Caki2 (cell line): ENCODE data around the gene TMTC1. TPM values are rescaled to one million over a fixed set of nuclear protein-coding genes. Genes with fewer than 3 reads are reported as not detected.

Experiments used
- DNase-seq: peaks from one replicate; pipeline ENCODE4 v3.0.0-alpha.2; 2015; ENCODE audit warnings: low read depth
- in situ Hi-C: cut with HindIII; loops from 2 replicates; pipeline ENCODE4 v1.10.0; 2016; ENCODE audit warnings: low sequenced_read_pairs, low pct_unique_long_range_greater_than_20kb, mixed read lengths
- total RNA-seq: library from RNA; depleted of rRNA; stranded (reverse); fragments of >200 nt; shearing (Covaris generic); gene quantifications from 2 replicates; pipeline ENCODE4 v1.2.3, GENCODE V29; 2014; ENCODE audit warnings: low replicate concordance

The TMTC1 gene
- total RNA-seq, 1 experiment from 2014 or later: 3.2 TPM

DNA sequence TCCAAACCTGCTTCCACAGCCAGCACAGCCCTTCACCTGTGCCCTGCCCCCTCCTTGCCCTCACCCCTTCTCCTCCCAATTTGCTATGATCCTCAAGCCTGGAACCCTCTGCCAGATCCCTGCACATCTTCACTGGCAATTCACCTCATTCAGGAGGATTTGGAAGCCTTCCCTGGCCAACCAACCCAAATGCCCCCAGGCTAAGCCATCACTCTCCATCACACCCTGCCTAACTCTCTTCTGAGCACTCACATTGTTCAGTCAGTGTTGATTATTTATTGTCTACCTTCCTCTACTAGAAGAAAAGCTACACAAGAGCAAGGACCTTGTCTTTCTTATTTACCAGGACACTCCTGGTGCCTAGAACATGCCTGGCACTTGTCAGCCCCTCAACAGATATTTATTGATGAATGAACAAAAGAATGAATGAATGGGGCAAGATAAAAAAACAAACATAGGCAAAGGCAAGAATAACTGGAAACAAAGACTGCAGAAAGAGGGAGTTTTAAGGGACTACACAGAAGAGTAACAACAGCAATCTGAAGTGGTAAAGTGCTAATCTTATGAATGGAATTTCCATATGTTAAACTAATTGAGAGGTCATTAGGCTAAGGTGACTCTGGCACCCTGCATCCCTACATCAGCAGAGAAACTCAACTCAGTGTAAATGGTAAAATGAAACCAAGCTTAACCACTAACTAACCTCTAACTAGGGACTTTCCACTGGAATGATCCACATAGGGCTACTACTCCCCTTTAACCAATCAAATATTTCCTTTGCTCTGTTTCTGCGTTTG, 33.4 kb downstream of the TMTC1 start:
- in situ Hi-C loops: no loop called here
- peak; percentile 27 for DNase-seq

DNA sequence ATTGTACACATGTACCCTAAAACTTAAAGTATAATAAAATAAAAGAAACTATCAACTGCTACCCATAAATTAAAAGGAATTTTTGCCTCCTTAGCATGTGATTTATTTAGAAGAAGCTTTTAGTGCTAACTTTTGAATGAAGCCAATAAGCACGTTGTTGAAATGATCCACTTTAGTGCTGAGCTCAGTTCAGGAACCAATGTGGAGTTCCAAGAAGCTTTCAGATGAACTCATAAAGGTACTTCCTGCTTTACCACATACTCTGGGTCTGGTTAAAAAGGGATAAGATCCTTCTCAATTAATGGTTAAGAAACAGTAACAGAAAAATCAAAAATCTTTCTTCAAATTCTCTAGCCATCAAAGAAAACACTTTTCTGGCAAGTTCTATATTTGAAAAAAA, 39.4 kb downstream of the TMTC1 start:
- no peak for DNase-seq
- in situ Hi-C loops: no loop called here

DNA sequence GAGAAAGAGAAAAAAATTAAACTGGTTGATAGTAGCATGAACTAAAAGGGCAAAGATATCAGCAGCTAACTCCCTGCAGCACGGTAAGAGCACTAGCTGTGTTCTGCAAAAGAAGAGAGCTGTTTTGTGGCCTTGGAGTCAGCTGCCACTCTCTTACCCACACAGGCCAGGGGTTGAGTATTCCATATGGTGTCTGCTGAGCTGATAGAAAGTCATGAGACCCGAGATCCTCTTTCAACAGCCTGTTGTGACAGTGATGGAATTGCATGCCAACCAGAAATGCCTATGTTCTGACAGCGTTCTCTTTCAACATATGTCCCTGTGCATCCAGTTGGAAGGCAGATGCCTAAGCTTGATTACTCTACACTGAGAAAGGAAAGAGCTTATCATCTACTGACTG, 39.9 kb downstream of the TMTC1 start:
- peak; percentile 9 for DNase-seq
- in situ Hi-C loops: no loop called here

DNA sequence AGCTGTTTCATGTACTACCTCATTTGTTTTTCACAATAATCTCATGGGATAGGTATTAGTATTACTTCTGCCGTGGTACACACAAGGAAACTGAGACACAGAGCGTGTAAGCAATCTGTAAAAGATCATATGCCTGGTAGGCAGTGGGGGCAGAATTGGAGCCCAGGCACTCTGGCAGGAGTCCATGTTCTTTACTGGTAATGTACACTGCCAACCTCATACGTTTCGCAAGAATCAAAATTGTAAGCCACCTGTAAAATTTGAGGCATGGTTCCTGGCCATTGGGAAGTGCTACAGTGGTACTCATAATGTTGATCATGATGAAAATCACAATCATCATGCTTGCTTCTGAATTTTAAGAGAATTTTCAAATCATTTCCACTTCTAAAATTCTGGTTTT, 40.7 kb downstream of the TMTC1 start:
- no peak for DNase-seq
- in situ Hi-C loops: no loop called here

DNA sequence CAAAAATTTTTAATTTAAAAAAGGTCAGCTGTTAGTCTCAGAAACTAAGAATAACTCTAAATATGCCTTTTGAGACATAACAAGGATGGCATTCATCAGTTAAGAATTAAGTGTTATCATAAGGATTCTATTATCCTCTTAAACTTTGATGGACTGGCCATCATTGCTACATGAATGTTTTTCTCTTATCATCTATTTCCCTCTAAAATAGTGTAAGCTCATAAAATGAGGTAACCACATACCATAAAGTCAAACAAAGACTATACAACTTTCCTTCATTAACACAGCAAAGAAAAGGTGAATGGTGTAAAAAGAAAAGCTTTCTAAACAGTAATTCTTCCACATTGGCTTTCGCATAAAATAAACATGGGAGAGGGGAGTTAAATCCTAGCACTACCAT, 41.1 kb downstream of the TMTC1 start:
- no peak for DNase-seq
- in situ Hi-C loops: no loop called here

DNA sequence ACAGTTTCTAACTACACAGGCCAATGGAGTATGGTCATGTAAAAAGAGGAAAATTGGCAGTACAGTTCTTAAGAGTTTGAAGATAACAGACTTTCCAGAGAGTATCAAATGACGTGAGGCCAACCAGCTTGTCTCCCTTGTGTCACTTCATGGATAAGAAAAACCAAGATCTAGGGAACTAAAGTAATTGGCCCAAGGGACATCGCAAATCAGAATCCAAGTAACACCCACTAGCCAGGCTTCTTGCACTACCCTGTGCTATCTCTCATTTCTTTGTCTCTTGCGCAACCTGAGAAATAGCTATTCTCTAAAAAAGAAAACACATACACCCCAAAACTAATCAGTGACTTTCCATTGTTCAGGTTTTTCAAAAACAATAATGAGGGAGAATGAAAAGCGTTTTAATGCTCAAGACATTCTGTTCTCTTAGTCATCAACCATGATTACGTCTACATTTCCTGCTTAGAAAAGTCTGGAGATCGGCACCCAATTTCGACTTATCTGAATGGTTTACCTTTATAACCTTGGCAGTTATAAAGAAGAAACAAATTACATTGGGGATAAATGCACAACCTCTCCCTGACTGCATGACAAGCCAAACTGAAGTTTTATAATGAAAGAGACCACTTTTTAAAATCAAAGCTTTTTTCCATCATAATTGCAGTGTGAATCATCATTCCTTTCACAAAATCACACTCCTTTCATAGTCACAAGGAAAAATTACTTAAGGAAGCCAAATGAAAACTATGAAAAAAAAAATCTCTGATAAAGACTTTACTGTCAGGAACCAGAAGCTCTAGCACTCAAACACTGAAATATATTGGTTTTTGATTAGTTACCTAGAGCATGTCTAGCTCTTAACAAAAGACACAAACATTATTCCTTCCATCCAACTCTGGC, 42.1 kb downstream of the TMTC1 start:
- in situ Hi-C loops: no loop called here
- no peak for DNase-seq

DNA sequence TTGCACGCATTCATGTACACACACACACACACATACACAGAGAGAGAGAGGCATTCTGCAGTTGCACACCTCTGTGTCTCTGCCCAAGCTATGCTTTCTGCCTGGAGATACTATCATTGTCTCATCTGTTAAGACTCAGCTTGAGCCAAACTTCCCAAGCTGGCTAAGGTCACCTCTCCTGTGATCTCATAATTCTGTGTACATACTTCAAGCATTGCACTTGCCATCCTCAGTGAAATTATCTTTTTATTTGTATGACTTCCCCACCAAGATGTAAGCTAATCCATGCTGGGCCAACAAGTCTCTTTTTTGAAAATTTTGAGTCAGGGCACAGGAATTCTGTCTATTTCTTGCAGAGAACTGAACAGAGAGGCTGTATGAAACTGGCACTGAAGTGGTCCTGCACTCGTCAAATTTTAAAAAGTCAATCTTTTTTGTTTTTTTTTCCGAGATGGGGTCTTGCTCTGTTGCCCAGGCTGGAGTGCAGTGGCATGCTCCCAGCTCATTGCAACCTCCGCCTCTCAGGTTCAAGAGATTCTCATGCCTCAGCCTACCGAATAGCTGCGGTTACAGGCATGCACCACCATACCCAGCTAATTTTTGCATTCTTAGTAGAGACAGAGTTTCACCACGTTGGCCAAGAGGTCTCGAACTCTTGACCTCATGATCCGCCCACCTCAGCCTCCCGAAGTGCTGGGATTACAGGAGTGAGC, 44.3 kb downstream of the TMTC1 start:
- in situ Hi-C loops: no loop called here
- DNase-seq: no peak

DNA sequence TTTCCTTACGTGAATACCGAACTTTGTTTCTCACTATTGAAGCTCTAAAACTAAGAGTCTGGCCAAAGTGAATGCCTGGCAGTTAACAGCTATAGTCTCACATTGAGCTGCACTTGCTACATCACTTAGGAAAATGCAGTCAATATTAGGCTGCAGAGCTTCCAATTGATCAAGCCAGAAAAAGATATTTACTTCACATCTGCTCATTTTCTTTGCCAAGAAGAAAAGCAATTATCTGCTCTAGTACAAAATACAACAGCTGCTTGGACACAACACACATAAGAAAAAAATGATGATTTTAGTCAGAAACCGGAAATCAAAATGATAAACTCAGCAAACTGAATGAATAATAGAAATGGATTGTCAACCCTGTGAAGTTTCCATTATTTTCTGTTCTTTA, 45.4 kb downstream of the TMTC1 start:
- in situ Hi-C loops: no loop called here
- DNase-seq: no peak

DNA sequence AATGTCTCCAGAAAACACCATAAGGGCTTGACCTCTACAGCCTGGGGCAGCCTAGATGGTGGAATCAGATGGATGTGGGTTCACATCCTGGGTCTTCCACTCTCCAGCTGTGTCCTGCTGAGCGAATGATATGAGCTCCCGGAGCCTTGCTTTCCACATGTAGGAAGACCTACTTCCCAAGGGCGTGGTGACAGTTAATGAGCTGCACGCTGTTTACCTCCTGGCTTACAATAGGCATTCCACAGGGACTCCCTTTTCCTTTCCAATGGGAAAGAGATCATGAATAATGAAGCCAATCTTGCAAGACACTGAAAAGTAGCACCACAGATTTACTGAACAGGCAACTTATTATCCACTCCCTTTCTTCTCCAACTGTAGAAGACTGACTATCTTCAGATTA, 46.1 kb downstream of the TMTC1 start:
- no peak for DNase-seq
- in situ Hi-C loops: no loop called here

DNA sequence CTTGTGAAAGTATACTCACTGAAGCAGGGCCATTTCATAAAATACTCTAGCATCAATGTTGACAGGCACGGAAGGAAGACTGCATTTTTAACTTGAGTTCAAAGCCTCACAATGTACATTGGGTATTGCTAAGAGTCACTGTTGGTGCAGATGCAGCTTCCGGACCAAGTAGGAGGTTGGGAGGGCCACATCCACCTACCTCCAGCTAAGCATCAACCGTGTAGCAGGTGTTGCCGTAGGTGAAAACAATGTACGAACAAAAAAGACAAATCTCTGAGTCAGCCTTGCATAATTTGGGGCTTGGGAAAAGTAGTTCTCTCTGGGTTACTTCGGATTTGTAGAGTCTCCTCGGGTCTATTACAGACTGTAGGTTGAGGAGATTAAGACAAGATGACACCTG, 48.1 kb downstream of the TMTC1 start:
- in situ Hi-C loops: no loop called here
- no peak for DNase-seq

DNA sequence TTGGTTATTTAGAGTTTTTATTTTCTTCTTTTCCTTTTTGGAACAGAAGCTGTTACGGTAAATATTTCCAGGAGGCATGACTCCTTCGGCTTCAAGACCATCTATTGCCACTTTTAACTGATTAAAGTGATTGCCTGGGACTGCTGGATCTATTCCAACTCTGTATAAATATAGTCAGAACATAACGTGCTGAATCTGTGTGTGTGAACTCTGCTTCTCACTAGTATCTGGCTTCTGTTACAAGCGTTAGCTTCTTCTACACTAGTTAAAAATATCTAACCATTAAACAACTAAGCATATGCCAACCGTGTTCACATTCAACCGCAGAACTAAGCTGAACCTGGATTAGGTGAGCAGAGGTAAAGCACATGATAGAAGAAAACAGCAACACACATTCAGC, 49.0 kb downstream of the TMTC1 start:
- in situ Hi-C loops: no loop called here
- DNase-seq: no peak

DNA sequence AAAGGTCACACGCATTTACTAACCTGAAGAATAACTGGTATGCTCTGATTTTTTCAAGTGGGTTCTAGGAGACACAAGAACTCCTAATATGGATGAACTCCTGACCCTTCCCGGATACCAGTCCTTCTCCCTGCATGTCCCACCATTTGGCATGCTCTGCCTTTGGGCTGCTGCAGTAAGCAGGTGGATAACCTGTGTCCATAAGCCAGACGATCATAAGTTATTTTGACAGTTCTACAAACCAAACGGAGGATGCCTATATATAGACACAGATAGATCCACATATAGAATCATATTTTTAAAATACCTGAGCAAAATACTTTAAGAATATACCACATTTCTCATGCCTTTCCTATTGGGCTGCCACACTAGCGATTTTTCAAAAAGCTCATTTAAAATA, 49.4 kb downstream of the TMTC1 start:
- DNase-seq: no peak
- in situ Hi-C loops: no loop called here

DNA sequence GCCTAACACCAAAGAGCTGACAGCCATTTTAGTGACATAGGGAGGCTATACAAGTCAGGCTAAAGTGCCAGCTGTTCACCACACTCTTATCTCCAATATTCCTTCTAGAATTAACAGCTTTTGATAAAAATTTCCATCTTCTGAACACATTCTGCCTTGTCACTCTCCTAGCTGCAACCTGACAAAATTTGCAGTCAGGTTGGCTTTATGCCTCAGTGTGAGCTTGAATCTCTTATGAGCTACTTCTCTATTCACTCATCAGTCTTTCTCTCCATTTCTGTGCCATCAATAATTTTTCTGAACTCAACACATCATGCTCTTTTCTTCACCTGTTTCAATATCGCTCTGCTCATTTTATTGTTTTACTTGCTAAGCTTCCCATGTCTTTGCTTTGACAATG, 50.2 kb downstream of the TMTC1 start:
- DNase-seq: no peak
- in situ Hi-C loops: no loop called here

DNA sequence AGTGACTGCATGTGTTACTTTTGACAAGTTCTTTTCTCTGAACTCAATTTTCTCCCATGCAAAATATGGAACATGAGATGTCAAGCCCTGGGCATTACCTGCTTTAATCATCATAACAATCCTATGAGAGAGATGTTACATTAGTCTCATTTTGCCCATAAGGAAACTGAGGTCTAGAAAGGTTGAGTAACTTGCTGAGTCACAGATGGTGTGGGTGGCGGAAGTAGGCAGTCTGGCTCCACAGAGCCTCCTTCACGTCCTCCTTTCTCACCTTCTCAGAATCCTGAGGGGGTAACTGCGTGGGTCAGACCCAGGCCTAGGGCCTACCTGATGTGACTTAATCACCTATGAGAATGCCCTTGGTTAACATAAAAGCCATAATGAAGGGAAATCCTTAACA, 50.7 kb downstream of the TMTC1 start:
- no peak for DNase-seq
- in situ Hi-C loops: no loop called here

DNA sequence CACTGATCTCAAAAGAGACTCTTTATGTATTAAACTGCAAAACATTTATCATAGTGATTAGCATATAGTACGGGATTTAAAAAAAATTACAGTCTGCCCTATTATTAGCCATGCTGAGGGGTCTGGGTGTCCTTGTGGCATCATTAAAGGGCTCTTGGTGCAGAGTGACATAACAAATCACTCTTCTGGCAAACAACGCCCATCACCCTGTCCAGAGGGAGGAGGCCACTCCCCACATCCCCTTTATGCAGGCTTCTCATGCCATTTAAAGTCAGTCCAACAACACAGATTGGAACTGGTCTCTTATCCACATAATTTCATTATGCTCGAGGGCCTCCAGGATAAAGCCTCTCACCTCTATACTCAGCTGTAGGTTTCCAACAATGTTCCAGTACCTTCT, 51.1 kb downstream of the TMTC1 start:
- DNase-seq: no peak
- in situ Hi-C loops: no loop called here

DNA sequence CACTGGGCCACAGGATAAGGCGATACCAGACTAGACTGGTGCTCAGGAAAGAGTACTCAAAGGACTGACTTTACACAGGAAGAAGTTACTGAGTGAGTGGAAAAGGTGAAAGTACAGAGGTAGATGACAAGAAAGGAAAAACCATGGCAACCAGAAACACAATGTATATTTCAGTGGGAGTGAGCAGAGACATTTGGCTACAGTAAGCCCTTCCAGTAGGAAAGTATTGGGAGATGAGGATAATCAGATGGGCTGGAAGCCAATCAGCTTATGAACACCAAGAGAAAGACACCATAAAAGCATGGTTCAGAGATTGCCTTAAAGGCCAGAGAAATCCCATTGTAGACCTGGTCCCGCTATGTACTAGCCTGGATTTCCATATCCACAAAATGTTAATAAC, 51.6 kb downstream of the TMTC1 start:
- in situ Hi-C loops: no loop called here
- DNase-seq: no peak

DNA sequence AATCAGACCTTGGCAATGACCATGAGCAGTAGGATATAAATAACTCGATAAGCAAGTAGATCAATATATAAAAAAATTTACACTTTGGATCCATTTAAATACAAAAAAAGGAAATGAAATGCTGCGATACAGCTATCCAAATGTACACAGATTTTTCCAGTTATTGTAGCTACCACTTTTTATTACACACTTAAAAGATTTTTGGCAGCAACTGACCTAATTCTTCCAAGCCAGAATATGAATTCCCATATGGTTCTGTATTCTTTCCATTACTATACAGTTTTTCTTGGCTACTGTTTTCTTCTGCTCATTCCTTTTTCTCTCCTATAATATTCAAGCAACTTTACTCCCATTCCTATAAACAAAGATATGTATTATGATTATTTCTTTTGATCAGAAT, 52.2 kb downstream of the TMTC1 start:
- in situ Hi-C loops: no loop called here
- no peak for DNase-seq

DNA sequence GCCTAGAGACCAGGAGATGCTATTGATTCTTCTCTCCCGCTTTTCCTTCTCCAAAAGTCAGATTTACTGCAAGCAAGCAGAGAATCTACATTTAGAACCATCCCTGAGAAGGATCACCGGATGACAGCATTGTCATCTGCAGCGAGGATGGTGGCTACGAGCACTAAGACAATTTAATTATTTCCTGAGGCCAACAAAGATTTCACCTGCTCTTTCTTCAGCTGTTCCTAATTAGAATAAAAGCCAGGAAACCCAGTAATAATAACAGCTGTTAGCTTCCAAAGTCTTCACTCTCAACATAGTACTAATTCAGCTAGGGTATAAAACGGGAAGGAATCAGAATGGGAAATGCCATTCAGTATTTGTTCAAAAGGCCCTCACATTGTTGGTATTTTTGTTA, 53.3 kb downstream of the TMTC1 start:
- DNase-seq: no peak
- in situ Hi-C loops: no loop called here

DNA sequence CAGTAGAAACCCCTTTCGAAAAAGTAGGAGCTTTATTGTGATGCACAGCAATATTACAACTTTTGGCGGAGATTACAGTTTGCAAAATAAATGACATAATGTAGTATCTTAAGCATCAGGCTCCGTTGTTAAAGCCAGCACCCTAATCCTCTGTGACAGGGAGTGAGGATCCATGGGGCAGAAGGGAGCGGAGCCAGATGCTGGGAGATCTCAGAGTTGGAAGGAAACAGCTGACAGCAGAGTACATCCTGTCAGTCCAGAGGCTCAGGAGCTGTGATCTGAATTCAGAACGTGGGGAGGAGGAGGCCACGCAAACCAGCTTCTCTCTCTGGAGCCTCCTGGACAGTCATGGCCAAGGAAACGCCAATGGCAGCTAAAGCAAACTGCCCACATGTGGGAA, 55.7 kb downstream of the TMTC1 start:
- no peak for DNase-seq
- in situ Hi-C loops: no loop called here
